HS-5 (cell line): ENCODE results near the gene AMPD3.

Experiments
- DNase-seq: peaks from one replicate; pipeline ENCODE4 v3.0.0-alpha.2; 2012; ENCODE audit warnings: low read depth

The AMPD3 gene

DNA sequence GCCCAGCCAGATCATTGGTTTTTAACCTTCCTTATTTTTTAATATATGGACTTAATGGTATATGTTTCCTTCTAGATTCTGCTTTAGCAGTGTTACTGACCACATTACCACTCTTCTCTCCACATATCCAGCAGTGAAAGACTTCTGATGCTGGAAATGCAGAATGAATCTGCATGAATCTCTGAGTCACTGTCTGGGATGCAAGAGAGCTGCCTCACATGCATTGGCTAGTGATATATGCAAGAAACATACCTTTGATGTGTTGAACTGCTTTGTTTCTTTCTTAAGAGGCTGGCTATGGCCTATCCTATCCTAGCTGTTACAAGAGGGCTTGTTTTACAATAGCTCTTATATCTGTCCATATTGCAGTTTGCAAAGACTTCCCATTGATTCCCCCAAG lies 16.6 kb upstream of the AMPD3 start:
- DNase-seq: no peak

DNA sequence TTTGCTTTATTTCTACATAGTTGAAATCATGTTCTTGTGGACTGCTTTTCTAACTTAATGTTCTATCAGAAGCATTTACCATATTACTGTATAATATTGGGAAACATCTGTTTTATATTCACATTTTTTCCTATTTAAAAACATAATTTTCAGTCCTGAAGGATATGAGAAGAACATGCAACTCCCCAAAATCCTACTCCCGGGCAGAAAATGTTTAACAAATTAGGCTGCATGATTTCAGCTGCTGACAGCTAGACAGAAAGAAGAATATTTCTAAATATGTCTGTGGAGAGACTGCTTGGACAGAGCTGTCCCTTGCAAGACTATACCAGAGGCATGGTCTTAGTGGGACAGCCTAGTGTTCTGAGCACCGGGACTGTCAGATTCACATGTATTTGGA lies 15.7 kb upstream of the AMPD3 start:
- DNase-seq: no peak

DNA sequence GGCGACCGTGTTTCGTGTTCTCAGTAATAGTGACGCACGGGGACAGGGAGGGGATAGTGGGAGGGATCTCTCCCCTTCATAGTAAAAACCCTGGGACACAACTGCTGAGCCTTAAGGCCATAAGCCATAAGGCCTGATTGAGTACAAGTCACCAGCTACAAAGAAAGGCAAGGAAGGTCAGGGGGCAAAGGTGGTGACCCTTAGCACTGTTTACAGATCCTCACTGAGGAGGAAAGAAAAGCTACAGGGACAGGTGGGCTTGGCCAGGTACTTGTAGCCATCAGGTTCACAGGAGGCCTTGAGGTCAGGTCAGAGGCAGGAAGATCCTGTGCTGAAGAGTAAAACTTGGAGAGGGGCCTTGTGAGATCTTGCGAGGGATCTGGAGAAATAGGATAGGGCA lies 15.1 kb upstream of the AMPD3 start:
- no peak for DNase-seq

DNA sequence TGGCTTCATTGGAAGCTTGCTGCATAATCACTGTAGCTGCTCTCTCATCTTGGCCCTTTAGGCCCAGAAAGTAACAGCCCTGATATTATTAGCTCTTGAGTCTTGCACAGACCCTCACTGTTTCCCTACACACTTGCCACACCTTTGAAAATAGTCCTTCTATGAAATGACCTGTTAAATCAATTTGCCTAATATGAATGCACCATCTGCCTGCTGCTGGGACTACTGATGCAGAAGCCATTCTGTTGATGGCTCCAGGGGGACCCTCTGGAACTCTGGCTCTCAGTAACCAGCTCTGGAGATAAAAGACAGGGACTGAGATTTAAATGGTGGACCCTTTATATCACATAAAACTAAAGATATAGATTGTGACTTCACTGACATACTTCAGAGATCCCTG lies 14.7 kb upstream of the AMPD3 start:
- no peak for DNase-seq

DNA sequence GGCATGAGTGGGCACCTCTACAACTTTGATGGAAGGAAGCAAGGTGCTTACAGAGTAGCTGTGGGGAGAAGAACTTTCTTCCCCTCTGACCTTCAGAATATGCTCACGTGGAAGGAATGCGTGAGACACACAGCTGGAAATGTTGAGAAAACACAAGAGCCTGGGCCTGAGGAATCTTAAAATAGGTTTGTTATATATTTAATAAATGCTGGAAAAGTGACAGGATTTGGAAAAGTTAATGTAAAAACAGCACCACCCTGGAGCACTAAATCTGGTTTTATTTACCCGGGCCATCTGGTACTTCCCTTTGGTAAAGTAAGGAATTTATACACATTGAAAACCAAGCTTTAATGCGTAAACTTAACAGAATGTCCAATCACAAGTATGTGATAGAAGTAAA lies 14.0 kb upstream of the AMPD3 start:
- DNase-seq: no peak

DNA sequence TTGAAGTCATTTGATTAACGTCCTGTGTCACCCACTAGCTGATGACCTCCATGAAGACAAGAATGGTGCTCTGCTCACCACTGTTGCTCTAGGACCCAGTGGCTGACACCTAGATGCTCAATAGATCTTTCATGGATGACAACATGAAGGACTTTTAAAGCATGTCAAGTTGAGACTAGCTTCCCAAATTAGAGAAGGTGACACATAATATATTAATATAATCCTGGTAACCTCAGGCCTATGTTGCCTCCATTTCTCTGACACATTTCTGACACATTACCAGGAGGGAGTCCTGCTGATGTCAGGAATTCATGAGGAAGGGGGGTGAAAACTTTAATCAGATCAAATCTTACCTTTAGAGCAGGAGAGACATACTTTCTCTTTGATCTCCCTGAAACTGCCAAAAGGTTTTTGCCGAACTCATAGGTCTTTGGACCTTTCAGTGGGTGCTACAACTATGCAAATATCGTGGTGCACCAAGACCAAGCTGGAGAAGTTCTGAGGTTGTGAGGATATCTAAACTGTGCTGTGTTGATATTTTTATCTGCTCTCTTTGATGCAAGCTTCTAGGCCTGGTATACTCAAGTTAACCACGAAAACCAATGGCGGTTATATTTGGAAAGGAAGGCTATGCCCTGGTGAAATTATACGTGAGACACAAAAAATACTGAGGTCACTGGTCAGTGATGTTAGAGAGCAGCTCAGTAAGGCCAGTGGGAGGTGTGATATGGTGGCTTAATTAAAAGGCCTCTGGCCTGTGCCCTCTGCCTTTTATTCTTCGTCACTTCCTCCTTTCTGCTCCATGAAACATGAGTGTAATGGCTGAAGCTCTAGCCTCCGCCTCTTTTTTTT lies 13.2 kb upstream of the AMPD3 start:
- DNase-seq: no peak

DNA sequence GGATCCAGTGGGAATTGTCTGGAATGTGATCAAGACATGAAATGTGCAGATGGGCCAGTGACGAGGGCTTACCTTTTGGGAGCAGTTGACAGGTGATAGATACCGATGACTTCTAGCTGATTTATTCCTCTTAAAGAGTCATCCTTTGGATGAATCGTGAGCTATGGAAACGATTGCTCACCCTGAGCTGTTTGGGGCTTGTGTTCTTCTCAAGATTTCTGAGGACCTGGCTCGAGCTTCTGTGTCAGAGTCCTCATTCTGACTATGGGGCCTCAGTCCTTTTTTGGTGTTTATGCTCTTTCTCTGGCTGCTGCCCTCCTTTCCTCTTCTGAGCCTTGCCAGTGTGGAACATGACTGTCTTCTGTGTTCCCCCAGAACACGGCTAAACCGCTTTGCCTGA lies 11.9 kb upstream of the AMPD3 start:
- no peak for DNase-seq

DNA sequence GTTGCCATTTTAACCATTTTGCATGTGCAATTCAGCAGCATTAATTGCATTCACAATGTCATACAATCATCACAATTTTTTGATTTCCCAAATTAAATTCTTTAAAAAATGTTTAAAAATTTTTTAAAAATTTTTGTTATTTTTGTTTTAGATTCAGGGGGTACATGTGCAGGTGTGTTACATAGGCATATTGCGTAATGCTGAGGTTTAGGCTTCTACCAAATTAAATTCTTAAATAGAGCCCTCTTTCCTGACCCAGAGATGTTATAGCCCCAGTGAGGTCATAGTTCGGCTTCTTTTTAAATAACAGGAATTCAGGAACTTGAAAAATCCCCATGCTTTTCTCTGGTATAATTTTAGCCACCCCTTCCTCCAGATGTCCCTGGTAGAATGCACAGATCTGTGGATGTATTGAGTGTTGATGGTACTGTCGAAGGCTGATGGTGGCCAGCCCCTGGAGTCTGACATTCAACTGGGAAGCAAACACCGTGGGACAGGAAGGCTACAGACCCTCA lies 11.3 kb upstream of the AMPD3 start:
- no peak for DNase-seq

DNA sequence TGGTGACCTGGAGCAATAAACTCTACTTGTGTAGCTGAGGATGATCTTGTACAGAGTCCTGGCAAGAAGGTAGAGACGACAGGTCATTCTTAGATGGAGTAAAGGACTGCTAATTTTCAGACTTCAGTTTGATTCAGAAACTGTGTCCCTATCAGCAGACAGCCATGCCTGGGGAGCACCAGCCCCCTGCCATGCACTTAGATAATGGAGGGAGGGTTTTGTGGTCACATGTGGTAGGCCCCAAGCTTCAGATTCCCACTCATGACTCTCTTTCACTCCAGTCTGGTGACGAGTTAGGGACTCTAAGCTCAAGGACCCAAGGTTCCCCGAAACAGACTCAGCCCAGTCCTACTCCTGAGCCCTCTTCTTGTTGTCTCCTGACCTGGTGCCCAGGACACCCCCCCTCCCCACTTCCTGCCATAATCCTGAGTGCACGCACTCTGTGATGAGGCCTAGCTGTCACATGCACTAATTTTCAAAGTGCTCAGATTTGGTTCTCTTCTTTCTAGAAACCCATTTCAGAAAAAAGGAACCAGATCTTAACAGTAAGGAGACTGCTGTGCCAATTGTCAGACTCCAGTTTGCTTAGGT lies 10.2 kb upstream of the AMPD3 start:
- no peak for DNase-seq

DNA sequence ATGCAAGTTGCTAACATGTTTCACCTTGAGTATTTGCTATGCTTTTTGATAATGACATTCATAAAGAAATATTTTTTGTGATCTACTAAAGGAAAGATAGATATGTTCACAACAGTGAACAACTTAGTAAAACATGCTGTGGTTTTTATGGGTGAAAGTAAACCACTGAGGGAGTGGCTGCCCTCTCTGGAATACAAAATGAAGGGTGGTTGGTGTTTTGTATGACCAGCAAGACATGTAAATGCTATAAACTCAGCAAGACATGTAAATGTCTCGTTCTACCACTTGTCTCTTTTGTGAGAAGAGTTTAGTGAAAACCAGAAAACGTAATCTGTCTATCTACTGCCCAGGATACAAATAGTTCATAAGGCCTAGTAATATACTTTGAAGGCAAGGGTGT lies 7.6 kb upstream of the AMPD3 start:
- DNase-seq: no peak

DNA sequence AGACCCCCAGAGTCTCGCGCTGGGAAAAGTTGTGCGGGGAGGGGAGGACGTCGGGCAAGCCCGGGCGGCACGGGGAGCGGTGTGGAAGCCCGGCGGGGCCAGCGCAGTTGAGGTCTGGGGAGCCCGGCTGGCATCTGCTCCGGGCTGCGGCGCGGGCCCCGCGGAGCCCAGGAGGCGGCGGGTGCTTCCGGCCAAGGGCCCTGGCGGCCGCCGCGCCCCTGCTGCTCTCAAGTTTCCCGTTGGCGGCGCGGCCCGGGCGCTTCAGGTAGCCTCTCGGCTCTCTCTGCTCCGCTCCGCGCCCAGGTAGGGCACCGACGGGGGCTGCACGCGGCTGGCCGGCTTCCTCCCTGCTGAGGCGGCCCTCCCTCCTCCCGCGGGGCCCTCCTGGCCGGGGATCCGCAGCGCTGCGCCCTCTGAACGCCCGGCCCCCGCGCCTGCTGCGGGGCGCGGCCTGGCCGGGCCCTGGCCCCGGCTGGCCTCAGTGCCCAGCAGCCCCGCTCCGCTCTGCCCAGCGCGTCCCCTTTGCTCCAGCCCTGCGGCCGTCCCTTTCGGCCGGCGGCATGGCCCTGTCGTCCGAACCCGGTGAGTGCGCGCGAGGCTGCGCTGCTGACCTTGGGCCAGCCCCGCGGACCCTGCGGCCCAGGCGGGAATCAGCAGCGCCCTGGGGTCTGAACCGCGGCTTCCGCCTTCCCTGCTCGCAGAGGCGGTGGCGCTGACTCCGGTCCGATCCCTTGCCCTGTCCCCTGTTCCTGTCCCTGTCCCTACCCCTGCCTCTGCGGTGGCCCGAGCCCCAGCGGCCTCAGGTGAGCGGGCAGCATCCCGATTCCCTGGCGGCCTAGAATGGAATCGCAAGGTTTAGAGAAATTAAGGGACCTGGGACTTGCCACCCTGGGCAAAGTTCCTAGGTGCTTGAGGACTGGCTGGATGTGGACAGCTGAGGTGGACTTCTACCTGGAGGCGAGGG lies 4.3 kb upstream of the AMPD3 start:
- no peak for DNase-seq

DNA sequence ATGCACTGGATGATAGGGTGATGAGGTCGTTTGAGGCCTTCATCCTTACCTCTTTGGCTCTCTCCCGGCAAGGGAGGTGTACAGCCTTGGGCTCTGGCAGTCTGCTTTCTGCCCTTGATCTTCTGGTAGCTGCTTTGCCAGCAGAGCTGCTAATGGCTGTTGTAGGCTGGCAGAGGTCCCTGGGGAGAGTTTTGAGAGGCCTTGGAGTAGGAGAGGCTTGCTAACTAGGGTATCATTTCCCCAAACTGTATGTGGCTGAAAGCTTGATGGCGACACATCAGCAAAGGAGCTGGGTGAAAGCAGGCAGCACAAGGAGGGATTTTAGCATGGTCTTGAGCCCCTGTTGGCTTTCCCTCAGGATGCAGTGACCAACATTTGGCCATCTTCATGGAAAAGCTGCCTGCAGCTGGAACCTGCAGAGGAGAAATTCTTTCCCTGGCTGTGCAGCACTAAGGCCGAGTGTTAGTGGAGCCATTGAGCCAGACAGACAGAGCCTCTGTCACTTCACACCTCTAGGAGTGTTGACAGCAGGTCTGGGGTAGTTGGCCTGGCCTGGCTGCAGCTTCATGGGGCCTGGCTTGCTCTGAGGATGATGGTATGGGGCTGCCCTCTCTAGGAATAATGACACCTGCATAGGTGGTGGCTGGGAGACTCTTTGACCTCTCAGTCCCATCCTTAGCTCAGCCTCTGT lies 3.5 kb upstream of the AMPD3 start:
- no peak for DNase-seq

DNA sequence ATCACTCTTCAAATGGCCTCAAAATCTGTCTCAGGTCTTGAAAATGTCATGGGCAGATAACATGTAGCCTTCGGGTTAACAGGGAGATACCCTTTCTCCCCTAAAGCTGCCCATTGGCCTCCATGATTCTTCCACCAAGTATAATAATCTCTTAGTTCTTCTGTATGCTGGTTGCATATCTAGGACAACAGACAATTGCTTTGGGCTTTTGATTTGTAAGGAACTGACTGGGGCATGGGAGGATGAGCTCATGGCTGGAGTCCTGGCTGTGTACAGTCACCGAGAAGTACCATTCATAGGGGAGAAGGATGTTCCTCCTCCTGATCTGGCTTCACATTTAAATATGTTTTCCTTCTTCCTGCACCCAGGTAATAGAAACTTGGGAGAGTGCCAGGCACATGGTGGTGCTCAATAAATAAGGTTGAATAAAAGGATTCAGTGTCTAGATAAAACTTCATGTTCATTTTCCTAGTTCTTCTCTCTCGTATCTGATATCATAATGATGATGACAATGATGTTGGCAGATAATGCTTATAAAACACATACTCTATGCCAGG lies 2.8 kb upstream of the AMPD3 start:
- no peak for DNase-seq

DNA sequence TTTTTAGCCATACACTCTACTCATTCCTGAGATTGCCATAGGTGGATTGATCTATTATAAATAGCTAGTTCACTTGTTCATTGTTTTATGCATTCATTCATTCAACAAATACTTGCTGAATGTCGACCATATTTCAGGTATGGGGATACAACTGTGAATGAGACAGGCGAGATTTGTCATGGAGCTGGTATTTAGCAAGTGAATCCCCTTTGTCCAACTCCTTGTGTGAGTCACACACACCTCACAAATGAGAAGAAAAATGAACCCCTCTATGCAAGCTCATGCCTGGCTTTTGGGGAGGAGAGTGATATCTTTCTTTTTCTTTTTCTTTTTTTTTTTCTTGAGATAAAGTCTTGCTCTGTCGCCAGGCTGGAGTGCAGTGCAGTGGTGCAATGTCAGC lies 1.8 kb upstream of the AMPD3 start:
- no peak for DNase-seq

DNA sequence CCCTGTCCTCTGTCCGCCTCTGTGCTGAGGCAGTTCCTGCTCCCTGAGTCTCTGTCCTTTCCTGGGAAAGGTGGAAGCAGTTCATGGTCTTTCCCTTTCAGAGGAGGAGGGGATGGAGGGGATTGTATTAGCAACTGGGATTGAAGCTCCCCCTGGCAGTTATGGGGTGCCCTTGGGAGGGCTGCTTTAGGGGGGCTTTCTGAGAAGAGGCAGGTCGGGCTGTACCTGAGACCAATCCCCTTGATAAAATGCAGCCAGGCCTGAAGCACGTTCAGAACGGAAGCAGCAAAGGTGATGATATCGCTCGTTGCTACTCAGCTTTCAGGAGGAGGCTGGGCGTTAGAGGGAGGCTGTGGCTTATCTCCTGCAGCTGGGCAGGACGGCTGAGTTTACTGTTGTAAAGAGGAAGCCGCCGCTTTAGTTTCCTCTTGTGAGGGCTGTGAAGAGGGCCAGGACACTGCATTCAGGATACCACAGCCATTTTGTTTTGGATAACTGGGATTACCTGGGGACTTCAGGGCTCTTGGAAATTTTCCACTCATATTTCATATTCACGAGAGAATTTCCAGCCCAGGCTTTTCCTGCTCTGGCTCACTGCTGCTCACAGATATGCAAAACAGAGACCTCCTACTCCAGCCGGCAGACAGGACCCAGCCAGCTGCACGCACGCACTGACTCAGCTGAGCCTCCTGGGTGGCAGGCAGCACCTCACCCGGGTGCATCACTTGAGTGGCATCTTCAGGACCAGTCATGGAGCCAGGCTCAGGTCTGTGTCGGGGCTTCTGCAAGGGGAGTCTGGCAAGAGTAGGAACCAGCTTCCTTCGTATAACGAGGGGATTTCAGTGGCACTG lies 798 bp downstream of the AMPD3 start:
- peak; percentile 58 for DNase-seq

DNA sequence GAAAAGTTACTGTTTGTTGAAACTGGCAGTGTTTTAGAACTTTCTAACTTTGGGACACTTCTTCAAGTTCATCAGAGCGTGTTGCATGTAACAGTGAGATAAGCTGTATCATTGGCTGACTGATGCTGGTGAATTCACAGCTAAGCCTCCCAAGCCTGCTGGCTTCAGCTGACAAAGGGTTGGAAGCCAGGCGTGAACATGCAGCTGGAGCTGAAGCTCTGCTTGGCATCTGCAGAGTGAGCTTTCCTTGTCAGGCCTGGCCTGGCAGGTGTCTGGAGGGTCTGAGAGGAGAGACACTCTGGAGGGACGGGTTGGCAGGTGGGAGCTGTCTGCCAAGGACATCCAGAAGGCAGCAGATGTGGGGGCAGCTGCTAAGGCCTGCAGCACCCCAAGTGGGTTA lies 1.5 kb downstream of the AMPD3 start:
- DNase-seq: no peak

DNA sequence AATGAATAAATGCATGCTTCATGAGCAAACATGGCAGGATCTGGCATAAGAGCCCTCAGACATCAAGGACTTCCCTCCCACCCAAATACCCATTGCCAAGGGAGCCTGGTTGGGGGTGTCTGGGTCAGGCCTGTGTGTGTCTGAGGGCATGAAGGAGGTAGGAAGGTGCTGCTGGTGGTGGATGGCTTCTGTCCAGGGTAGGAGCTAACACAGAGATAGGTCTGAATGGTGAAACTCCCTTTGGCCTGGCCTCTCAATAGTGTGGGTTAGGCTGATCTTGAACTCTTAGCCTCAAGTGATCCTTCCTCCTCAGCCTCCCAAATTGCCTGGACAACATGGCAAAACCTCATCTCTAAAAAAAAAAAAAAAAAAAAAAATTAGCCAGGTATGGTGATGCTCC lies 2.8 kb downstream of the AMPD3 start:
- no peak for DNase-seq

DNA sequence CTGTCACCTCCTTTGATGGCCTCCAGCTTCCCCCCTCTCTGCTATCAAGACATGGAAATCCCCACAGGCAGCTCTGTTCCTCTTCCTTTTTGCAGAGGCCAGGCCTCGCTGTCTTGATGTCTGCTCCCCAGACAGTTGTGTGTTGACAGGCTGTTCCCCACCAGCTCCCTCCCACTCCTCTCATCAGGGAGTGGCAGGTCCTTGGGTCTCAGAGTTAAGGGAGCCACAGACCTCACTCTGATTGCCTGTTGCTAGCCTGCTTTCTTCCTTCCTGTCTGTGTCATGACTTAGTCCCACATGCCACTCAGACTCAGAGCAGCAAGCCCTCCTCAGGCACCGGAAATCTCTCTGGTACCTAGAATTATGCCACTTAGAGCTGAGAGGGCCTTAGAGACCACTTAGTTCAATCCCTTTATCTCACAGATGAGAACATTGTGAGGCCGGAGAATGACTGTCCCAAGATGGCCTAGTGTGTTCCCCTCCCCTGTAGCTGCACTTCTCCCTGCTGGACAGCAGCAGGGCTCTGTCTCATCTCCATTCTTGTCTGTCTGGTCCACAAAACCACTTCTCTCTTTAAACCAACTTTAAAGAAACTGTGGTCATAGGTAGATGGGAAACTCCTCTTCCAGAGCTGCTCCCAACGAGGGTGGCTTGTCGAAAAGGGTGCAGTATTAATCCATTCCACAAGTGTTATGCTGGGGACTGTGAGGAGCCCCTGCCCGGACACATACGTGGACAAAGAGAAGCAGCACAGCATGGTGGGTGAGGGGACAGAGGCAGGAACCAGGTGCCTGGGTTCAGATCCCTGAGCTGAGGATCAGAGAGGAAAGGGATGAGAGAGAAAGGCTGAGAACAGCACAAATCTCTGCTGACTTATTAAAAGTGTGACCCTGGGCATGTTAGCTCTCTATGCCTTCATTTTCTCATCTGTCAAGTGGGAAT lies 4.2 kb downstream of the AMPD3 start:
- DNase-seq: no peak

DNA sequence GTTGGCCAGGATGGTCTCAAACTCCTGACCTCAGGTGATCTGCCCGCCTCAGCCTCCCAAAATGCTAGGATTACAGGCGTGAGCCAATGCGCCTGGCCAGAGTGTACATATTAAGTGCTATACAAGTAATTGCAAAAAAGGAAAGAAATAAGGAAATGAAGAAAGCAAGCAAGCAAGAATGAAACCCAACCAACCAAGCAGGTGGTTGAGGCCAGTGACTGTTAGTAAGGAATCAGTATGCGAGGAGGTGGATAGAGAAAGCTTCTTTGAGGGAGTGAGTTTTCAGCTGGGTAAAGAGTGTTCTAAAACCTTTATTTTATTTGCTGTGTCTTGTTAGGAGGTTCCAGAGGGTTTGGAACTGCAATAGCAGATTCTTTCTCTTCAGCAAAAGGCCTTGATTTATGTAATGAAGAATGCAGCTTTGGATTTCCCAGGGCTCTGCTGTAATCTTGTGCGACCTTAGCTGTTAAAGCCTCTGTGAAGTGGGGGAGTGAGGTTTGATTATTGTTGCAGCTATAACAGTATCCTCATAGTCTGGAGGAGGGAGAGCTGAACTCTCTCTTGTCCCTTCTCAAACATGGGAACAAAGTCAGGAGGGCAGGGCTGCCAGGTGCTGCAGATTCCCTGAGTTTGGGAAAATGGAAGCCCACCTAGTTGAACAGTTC lies 5.7 kb downstream of the AMPD3 start:
- no peak for DNase-seq
